HG02970 (cell line): Measurements from ENCODE around the gene RBM26.

Experiments used
- ATAC-seq: cut with Tn5 transposase; IDR thresholded peaks from one replicate; pipeline ENCODE4 v1.9.1; 2021; ENCODE audit warnings: mild to moderate bottlenecking, moderate library complexity, moderate number of reproducible peaks; ENCODE audit not compliant: unreplicated experiment, low FRiP score

The RBM26 gene

GRCh38 chr13:79427265-79427664 lies 21.2 kb upstream of the RBM26 start:
- no peak for ATAC-seq

GRCh38 chr13:79423801-79424642 lies 18.0 kb upstream of the RBM26 start:
- ATAC-seq = no peak

GRCh38 chr13:79423340-79423739 lies 17.3 kb upstream of the RBM26 start:
- ATAC-seq = no peak

GRCh38 chr13:79419365-79419764 lies 13.3 kb upstream of the RBM26 start:
- no peak for ATAC-seq

- no peak for ATAC-seq
Observed at GRCh38 chr13:79417741-79418140, 11.7 kb upstream of the RBM26 start.

GRCh38 chr13:79413521-79413920 lies 7.5 kb upstream of the RBM26 start:
- ATAC-seq = no peak

- no peak for ATAC-seq
Observed at GRCh38 chr13:79409828-79410227, 3.8 kb upstream of the RBM26 start.

- no peak for ATAC-seq
Observed at GRCh38 chr13:79407349-79407979, 1.4 kb upstream of the RBM26 start.

GRCh38 chr13:79406597-79406908 lies 498 bp upstream of the RBM26 start:
- peak; percentile 13 for ATAC-seq

GRCh38 chr13:79405501-79405830 lies 589 bp downstream of the RBM26 start:
- ATAC-seq = peak; percentile 44

- no peak for ATAC-seq
Observed at GRCh38 chr13:79404985-79405384, 1.1 kb downstream of the RBM26 start.

- ATAC-seq = no peak
Observed at GRCh38 chr13:79404361-79404760, 1.7 kb downstream of the RBM26 start.

- ATAC-seq = no peak
Observed at GRCh38 chr13:79403113-79403512, 2.9 kb downstream of the RBM26 start.

GRCh38 chr13:79402679-79403078 lies 3.4 kb downstream of the RBM26 start:
- ATAC-seq = no peak

GRCh38 chr13:79402074-79402635 lies 3.9 kb downstream of the RBM26 start:
- ATAC-seq = no peak

- ATAC-seq = no peak
Observed at GRCh38 chr13:79401259-79402070, 4.6 kb downstream of the RBM26 start.

- ATAC-seq = no peak
Observed at GRCh38 chr13:79398915-79399314, 7.1 kb downstream of the RBM26 start.

GRCh38 chr13:79398127-79398526 lies 7.9 kb downstream of the RBM26 start:
- no peak for ATAC-seq

- ATAC-seq = no peak
Observed at GRCh38 chr13:79395881-79396280, 10.2 kb downstream of the RBM26 start.

- peak; percentile 53 for ATAC-seq
Observed at GRCh38 chr13:79393564-79394249, 12.3 kb downstream of the RBM26 start.
